Hypothalamus (tissue), 51 donors: ENCODE measurements around the gene KLHL29.
A peak's percentile ranks its signal among the peaks of the same experiment; 100 is the strongest.
"Not testable (repeated sequence)": the region's sequence is repeated elsewhere in the genome, so short reads cannot be mapped to it uniquely, and the experiment has no call there.

Source experiments
- DNase-seq, 51 donors: peaks; one replicate each; lab custom pipeline; 2025; lab: John Stamatoyannopoulos, UW

Gene KLHL29

DNA sequence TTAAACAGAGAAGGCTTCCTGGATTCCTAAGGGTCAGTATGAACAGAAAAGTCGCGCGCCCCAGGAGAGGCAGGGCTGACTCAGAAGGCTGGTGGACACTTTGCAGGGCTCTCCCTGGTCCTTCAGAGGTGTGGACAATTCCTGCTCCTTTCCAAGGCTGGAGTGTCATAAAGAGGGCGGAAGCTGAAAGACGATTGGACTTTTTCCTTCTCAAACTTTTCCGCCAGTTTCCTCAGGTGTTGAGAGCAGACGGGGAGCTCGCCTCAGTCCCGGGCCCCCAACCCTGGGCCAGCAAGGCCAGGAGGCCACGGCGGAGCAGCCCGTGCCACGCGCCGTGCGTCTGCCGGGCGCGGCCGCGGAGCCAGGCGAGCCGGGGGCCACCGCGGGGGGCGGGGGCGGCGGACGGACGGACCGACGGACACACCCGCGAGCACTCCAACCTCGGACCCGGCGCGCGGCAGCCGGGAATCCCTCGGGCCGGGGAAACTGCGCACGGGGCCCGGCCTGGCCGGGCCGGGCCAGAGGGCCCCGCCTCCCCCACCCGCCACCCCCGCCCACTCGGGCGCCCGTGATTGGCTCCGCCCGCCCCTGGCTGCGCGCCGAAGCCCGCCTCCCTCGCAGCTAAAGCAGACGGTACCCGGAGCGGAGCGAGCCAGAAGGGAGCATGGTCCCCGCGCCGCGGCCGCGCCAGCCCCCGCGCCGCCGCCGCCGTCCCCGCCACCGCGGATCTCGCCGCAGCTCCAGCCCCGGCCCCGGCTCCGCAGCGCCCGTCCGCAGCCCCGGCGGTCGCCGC is at the start of gene KLHL29:
Gene KLHL29, plus strand, starts transcription at position 629 of the 793 bp plus-strand sequence. CDS start 177,018 bp downstream, outside the sequence.
- DNase-seq = peak in 42 of 51 donors; percentile 9 to 80 (median 62)

GRCh38 chr2:23335550-23335949 is 49.4 kb upstream of the KLHL29 start:
- no peak for DNase-seq

- no peak for DNase-seq
These were observed 42.9 kb upstream of the KLHL29 start for GRCh38 chr2:23342075-23342474.

GRCh38 chr2:23346029-23346428 is 39.0 kb upstream of the KLHL29 start:
- DNase-seq = no peak

DNA sequence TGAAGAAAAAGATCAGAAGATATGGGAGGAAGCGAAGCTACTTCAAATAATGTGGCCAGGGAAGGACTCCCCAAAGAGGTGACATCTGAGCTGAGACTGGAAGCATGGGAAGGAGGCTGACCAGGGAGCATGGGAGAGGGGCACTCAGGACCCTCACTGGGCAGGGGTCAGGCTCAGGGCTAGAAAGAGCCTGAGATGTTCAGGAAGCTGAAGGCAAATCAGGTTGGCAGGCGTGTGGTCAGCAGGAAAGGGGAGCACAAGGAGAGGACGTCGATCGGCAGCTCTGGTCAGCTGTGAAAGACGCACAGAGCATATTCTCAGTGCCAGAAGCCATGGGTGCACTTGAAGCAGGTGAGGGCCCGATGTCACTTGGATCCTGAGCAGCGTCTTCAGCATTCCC is 38.2 kb upstream of the KLHL29 start:
- no peak for DNase-seq

- DNase-seq = no peak
These were observed 37.4 kb upstream of the KLHL29 start for GRCh38 chr2:23347471-23348092.

- DNase-seq = not testable (repeated sequence)
These were observed 36.9 kb upstream of the KLHL29 start for GRCh38 chr2:23348093-23348481.

DNA sequence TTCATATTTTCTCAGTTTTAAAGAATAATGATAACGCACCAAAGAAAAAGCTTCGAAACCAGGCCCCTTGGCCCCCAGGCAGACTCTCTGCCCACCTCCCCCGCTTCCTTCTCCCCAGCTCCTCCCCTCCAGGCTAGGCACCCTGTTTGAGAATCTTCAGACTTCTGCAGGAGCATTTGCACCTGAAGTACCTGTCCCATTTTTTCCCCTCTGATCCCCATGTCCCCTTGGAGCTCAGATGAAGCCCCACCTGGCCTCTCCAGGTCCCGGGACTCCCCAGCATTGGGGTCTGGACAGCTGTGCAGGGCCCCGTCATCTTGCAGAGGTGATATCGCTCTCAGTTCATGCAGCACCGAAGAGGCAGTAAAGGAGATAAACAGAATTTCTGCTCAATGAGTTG is 35.5 kb upstream of the KLHL29 start:
- DNase-seq = no peak

DNA sequence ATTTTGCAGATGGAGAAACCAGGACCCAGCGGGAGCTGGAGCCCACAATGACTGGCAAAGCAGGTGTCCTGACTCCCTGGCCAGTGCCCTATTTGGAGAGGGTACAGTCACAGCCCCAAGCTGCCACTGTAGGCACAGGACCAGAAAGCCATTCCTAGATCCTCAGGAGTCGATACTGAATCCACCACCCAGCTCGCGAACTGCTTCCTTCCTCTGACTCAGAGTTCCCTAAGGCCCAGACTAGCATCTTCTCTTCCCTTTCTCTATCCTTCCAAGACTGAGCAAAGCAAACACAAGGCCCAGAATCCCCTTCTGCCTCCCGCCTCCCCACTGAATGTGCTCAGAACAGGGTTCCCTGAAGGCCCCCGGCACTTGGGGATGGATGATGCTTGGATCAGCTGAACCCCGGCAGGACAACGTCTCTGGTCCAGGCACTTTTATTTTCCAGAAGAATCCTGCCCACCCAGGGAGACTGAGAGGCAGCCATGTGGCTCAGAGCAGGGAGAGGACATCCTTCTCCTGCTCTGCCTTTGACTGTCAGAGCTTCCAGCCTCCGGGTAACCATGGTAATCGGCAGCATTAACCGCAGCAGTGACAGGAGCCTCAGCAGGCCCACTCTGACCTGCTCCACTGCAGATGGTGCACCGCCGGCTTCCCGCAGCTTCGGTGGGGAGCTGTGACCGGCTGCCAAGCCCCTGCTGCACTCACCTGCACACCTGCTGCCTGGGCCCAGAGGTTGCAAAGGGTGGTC is 34.8 kb upstream of the KLHL29 start:
- DNase-seq = peak in 11 of 51 donors; percentile 4 to 31 (median 14)

DNA sequence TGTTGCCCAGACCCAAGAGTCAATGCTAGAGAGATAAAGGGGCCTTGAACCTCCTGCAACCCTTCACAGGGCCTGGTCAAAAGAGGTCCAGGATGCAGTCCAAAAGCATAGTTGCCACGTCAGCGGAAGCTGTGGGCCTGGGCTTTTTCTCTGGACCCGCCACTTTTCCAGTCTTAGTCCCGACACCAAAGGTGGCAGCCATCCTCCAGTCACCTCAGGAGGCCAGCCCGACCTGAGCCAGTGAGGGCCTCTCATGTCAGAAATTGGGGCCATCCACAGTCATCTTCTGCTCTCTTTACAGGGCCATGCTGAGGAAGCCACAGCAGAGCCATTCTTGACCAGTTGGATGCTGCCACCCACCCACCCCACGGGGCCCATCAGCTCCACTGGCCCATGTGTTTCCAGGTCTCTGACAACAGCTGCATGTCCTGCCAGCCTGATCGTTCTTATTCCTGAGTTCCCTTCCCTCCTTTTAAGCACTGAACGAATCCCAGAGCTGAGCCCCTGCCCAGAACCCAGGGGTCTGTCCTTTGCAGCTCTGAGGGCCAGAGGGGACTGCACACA is 34.1 kb upstream of the KLHL29 start:
- DNase-seq = no peak

DNA sequence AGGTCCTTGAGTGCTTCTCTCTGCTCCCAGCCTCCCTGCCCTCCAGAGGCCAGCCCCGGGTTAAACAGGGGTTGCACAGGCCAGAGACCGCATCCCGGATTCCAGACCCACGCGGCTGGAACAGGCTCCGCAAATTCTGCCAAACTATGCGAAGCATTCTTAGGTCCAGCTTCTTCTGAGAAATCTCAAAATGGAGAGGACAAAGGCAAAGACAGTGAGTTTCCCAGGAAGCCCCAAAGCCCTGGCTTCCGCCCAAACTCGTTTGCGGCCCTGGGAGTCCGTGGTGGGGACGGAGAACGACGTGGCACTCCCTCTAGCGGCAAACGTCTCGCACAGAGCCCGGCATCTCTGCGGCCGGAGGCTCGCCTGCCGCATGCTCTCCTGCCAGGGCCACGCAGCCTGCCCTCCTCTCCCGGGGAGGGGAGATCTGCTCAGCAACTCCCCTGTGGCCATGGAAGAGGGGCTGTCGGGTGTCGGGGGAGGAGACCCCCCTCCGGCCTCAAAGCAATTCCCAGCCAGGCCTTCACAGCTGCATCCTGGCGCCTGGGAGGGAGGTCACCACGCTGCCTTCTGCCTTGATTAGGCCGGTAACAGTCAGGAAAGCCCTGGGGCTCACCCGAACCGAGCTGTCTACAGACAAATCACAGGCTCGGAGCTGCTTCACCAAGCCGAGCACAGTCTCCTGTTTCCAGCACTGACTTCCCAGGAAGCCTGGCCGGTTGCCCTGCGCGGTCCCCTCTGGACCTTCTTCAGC is 33.4 kb upstream of the KLHL29 start:
- DNase-seq = peak in 50 of 51 donors; percentile 12 to 80 (median 54)

DNA sequence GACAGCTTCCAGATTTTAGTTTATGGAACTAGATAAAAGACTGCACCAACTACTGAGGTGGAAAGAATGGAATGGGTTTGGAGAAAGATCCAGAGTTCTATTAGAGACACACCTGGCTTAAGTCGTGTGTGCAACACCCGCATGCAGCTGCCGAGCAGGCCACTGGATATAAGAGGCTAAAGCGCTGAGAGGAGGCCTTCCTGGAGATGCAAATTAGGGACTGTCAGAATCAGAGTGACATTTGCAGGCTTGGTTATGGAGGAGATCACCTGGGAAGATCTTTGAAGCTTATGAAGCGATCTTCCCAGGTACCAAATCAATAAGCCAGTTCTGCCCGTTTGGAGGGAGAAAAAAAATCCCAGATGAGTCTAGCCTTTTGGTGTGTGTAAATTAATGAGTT is 30.4 kb upstream of the KLHL29 start:
- DNase-seq = no peak

DNA sequence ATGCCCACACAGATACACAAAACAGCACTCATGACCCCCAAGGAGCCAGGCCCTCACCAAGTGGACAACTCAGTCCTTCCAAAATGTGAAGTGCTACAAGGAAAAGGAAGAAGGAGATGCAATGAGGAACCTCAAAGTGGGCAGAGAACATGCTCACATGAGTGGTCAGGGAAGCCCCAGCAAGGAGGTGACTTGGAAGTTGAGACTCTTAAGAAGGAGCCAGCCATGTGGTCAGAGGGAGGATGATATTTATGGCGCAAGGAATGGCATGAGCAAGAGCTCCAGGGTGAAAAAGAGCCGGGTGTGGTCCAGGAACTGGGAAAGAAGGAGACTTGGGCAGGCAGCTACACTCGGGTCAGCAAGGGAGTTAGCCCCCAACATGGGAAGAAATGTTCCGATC is 30.0 kb upstream of the KLHL29 start:
- DNase-seq = no peak

- no peak for DNase-seq
These were observed 28.3 kb upstream of the KLHL29 start for GRCh38 chr2:23356711-23357110.

DNA sequence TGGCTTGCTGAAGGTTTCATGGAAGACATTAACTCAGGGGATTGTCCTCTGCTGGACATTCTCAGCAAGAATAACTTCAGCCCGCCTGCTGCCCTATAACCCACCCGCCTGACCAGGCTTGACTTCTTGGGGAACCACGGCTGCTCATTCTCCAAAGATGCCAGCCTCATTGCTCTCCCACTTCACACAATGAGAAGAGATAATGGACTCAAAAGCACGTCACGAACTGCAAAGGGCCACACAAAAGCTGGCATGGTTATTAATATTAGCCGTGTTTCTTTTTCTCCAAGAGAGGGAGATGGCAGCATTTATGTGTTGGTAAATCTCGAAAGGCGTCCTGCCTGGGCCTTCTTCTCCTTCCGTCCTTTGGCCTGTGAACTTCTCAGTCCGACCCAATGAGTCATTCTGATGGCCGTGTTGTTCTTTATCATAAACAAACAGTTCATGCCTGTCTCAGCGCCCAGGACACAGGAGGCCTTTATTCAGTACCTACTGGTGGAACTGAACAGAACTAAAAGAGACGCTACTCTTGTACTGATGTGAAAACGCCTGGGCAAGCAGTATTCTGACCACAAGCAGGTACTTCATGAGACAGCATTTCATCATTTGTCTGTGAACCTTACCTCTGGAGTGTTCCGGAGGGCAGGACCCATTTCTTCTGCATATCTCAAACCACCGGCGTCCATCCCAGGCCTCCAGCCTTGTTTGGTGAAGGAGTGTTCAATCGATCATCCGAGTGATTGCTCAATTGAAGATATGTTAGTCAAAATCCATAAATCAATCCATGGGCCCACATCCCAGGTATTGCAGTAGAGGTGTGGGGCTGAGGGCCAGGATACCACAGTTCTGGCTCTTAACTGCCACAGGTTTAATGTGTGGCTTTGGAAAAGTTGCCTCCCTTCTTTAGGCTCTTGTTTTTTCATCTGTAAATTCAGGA is 25.1 kb upstream of the KLHL29 start:
- no peak for DNase-seq

DNA sequence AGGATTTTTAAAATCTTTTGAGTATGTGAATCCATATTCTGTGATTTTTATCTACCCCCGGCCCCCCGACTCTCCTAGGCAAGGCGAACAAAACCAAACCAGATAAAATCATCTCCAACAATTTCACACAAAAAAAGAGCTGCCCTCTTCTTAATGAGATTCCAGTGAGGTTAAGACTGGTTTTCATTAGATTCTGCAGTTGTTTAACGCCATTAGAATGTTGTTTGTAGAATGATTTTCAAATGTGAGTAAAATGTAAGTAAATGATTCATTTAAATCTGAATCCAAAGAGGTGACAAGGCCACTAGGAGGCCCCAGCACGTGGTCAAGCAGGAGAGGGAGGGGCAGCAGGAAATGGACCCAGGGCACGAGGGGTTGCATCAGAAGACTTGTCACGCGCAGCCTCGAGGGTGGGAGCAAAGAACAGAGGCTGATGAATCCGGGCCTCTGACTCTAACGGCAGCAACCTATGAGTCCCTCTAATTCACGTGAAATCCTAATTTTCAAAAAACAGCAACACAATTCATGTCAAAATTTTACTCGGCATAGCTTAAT is 24.3 kb upstream of the KLHL29 start:
- DNase-seq = no peak

DNA sequence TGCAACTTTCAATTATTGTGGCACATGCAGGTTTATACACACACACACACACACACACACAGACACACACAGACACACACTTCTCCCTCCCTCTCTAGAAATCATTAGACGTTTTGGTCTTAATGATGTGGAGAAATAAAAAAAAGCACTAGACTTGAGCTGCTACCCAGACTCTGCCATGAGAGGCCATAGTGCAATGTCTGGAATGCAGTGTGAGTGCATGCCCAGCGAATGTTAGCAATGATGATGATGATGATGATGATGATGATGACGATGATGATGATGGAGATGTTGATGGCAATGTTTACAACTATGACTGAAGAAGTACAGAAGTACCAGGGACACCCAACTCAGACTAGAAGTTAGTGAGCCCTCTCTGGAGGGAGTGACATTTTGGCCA is 23.8 kb upstream of the KLHL29 start:
- no peak for DNase-seq

DNA sequence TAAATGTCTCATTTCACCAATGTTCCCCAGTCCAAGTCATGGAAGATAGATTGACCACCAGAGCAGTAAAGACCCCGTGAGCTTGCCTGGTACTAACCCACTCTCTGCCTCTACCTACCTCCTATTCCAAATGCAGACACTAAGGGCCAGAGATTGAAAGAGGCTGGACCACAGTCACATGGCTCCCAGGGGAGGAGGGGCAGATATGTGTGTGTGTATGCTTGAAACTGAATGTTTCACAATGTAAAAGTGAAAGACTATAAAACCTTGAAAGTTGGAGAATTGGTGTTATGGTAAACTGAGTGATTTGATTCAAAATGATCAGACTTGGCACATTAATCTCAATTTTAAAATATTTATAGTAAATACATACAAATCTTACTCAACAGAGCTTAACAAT is 21.7 kb upstream of the KLHL29 start:
- no peak for DNase-seq

- no peak for DNase-seq
These were observed 21.1 kb upstream of the KLHL29 start for GRCh38 chr2:23363831-23364230.
